Keratinocyte (primary cell): ENCODE measurements around the gene CCDC88A. TPM values are rescaled to one million over a fixed set of nuclear protein-coding genes. Genes with fewer than 3 reads are reported as not detected.

Experiments used
- polyA plus RNA-seq, 5 experiments: library from polyadenylated mRNA; depleted of rRNA in 3 of 5; stranded (reverse) in 3 of 5; stranded (forward) in 1 of 5; unstranded in 1 of 5; fragments of >200 nt; gene quantifications; 1 replicate in 1 of 5; 2 replicates in 3 of 5; 3 replicates in 1 of 5; pipeline versions ENCODE4 v1.2.1 to v1.2.3, GENCODE V29; 2011 to 2012; ENCODE audit warnings: missing spikeins in 2 of 5, low read depth in 1 of 5, low replicate concordance in 1 of 5
- small RNA-seq, 3 experiments: library from RNA; depleted of rRNA; stranded (forward); fragments of <200 nt; gene quantifications; one replicate each; pipeline ENCODE3, GENCODE V24; 2012; ENCODE audit warnings: low read depth in 3 of 3, low replicate concordance in 1 of 3; ENCODE audit not compliant: insufficient read length in 3 of 3

CCDC88A gene
- polyA plus RNA-seq, 1 donor (not counting 4 experiments of a cell fraction or from before 2014, with no cell fraction given), result 21.3 TPM

Small RNA genes within 50 kb of the gene (small RNA-seq; reads per million reads assigned to genes)
- gene RF00019 (0 reads per million in 3 experiments), gene RNU6-221P (0 reads per million in 3 experiments), gene RNU6-775P (0 to 0.50 (median 0) reads per million in 3 experiments)

Other genes with a start within 250 kb of the CCDC88A start
- 3.1 to 15.2 TPM (median 10.6 TPM) in 3 replicates for gene CLHC1, start 187.6 kb downstream of the CCDC88A start, polyA plus RNA-seq
- 1,786 to 2,341 TPM (median 2,021 TPM) in 3 replicates for gene RPS27A, start 187.2 kb downstream of the CCDC88A start, polyA plus RNA-seq
- 22.1 to 38.9 TPM (median 27.4 TPM) in 3 replicates for gene MTIF2, start 150.6 kb downstream of the CCDC88A start, polyA plus RNA-seq
- gene CFAP36, start 99.9 kb upstream of the CCDC88A start, polyA plus RNA-seq, result 16.6 to 31.1 TPM (median 18.1 TPM) in 3 replicates
- gene PPP4R3B, start 197.8 kb upstream of the CCDC88A start, polyA plus RNA-seq, result 14.7 to 30.1 TPM (median 16.5 TPM) in 3 replicates